ENCODE measurements around the gene ABCC9.

DNA sequence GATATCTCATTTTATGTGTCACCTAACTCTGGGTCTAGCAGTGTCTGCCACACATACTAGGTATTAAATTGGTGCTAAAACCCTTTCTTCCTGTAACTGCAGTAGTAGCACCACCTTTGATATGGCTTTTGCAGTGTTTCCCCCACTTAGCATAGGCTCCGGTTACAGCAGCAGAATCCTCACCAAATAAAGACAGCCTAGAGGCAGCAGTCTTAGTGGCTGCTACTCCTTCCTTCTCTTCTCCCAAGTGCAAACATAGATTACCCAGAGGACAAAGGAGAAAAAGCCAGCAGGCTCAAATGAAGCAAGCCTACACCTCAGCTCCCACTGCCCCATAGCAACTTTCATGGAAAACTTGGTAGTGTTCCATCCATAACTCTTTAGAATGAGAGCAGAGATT lies 30.1 kb upstream of the ABCC9 start:
- TF ChIP-seq POLR2A (IDR thresholded peaks at IDR 0.05): no peak
- TF ChIP-seq, protein P1, sequence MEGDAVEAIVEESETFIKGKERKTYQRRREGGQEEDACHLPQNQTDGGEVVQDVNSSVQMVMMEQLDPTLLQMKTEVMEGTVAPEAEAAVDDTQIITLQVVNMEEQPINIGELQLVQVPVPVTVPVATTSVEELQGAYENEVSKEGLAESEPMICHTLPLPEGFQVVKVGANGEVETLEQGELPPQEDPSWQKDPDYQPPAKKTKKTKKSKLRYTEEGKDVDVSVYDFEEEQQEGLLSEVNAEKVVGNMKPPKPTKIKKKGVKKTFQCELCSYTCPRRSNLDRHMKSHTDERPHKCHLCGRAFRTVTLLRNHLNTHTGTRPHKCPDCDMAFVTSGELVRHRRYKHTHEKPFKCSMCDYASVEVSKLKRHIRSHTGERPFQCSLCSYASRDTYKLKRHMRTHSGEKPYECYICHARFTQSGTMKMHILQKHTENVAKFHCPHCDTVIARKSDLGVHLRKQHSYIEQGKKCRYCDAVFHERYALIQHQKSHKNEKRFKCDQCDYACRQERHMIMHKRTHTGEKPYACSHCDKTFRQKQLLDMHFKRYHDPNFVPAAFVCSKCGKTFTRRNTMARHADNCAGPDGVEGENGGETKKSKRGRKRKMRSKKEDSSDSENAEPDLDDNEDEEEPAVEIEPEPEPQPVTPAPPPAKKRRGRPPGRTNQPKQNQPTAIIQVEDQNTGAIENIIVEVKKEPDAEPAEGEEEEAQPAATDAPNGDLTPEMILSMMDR (IDR thresholded peaks at IDR 0.05 in 4 of 5, conservative IDR thresholded peaks at IDR 0.05 in 1 of 5): no peak
